SK-N-DZ (cell line): ENCODE data around the gene DMPK.
"Not testable (repeated sequence)": the region's sequence is repeated elsewhere in the genome, so short reads cannot be mapped to it uniquely, and the experiment has no call there.

ENCODE experiments used
- DNase-seq: peaks from one replicate; pipeline ENCODE4 v3.0.0-alpha.2; 2015; ENCODE audit warnings: low spot score

Gene DMPK

GRCh38 chr19:45769821-45770191 is 12.5 kb downstream of the DMPK start:
- no peak for DNase-seq

GRCh38 chr19:45768984-45769782 is 13.1 kb downstream of the DMPK start, which contains the start of gene SIX5:
SIX5 (minus strand) TSS chr19:45769252; CDS start chr19:45768844, 408 bp downstream.
- peak; percentile 93 for DNase-seq

GRCh38 chr19:45768655-45768983 is 13.7 kb downstream of the DMPK start:
- no peak for DNase-seq

GRCh38 chr19:45767881-45768654 is 14.2 kb downstream of the DMPK start:
- DNase-seq, result peak; percentile 41

- no peak for DNase-seq
Observed at GRCh38 chr19:45767410-45767880, 14.8 kb downstream of the DMPK start.

- no peak for DNase-seq
Observed at GRCh38 chr19:45766869-45767346, 15.4 kb downstream of the DMPK start.

- DNase-seq, result no peak
Observed at GRCh38 chr19:45766296-45766868, 15.9 kb downstream of the DMPK start.

GRCh38 chr19:45765702-45766295 is 16.5 kb downstream of the DMPK start:
- no peak for DNase-seq

GRCh38 chr19:45764945-45765701 is 17.2 kb downstream of the DMPK start:
- no peak for DNase-seq

GRCh38 chr19:45764475-45764874 is 17.8 kb downstream of the DMPK start:
- no peak for DNase-seq

- DNase-seq, result no peak
Observed at GRCh38 chr19:45763691-45764294, 18.5 kb downstream of the DMPK start.

GRCh38 chr19:45762870-45763631 is 19.2 kb downstream of the DMPK start:
- DNase-seq, result no peak

- DNase-seq, result no peak
Observed at GRCh38 chr19:45761714-45762113, 20.6 kb downstream of the DMPK start.

- no peak for DNase-seq
Observed at GRCh38 chr19:45758921-45759320, 23.4 kb downstream of the DMPK start.

- no peak for DNase-seq
Observed at GRCh38 chr19:45757695-45758094, 24.6 kb downstream of the DMPK start.

- no peak for DNase-seq
Observed at GRCh38 chr19:45754323-45754722, 28.0 kb downstream of the DMPK start.

GRCh38 chr19:45753548-45753947 is 28.7 kb downstream of the DMPK start:
- no peak for DNase-seq

GRCh38 chr19:45752639-45753038 is 29.7 kb downstream of the DMPK start:
- no peak for DNase-seq

- DNase-seq, result not testable (repeated sequence)
Observed at GRCh38 chr19:45751483-45751882, 30.8 kb downstream of the DMPK start.

GRCh38 chr19:45747513-45747912 is 34.8 kb downstream of the DMPK start:
- DNase-seq, result no peak
